CD4-positive, alpha-beta T cell treated with Interleukin-10 for 1 hour (primary cell): Measurements from ENCODE around the gene OSBPL2.

Source experiments
- DNase-seq: peaks from one replicate; pipeline ENCODE4 v3.0.0-alpha.2; 2020

Gene OSBPL2

DNA sequence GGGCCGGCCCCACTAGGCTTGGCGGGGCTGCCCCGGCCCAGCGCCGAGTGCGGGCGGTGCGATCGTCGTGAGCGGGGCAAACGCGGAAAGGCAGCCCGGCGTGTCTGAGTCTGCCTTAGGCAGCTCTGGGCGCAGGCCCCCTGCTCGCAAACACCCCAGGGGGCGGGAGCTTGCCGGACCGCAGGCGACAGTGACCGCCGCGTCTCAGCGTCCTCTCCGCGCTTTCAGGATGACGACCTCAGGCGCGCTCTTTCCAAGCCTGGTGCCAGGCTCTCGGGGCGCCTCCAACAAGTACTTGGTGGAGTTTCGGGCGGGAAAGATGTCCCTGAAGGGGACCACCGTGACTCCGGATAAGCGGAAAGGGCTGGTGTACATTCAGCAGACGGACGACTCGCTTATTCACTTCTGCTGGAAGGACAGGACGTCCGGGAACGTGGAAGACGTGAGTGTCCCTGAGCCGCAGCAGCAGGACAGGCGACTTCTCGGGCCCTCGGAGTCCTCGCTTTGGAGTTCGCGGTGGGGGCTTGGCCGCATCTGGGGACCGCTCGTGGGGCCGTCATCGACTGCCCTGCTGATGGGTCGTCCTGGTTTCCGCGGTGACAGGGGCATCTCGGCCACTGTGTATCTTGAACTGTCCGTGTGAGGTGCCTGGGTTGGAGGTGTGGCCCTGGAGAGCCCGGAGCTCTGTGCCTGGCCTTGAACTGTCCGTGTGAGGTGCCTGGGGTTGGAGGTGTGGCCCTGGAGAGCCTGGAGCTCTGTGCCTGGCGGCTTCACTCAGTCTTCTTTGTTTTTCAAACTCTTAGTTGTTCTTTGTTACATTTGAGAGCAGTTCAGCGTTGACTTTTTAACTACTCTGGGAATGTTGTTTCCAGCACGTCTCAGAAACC, 65.3 kb downstream of the OSBPL2 start:
- DNase-seq, result no peak

DNA sequence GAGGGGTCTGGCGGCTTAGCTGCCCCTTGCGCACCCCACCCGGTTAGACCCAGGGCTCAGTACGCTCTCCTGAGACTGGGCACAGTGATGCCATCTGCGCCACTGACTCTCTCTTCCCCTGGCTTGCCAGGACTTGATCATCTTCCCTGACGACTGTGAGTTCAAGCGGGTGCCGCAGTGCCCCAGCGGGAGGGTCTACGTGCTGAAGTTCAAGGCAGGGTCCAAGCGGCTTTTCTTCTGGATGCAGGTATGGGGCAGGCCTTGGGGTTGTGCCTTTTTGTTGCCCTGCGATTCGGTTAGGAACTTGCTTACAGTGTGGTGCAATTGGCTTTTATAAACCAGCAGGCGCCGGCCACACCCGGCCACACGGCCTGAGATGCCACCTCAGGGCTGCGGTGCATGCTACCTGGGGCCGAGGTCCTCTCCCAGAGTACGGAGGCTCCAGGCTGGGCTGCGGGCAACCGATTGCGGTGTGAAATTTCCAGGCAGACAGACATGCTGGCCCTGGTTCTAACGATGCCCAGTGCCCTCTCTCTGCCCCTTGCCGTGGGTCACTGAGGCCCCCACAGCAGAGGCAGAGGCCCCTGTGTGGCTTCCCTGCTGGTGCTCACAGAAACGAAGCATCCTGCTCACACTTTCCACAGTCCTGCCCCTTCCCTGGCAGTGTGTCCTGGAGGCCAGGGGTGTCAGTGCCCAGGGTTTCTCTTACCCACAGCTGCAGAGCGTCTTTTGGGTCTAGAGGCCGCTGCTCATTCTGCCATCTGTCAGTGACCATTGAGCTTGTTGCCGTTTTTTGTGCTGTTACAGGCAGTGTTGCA, 66.2 kb downstream of the OSBPL2 start:
- no peak for DNase-seq

DNA sequence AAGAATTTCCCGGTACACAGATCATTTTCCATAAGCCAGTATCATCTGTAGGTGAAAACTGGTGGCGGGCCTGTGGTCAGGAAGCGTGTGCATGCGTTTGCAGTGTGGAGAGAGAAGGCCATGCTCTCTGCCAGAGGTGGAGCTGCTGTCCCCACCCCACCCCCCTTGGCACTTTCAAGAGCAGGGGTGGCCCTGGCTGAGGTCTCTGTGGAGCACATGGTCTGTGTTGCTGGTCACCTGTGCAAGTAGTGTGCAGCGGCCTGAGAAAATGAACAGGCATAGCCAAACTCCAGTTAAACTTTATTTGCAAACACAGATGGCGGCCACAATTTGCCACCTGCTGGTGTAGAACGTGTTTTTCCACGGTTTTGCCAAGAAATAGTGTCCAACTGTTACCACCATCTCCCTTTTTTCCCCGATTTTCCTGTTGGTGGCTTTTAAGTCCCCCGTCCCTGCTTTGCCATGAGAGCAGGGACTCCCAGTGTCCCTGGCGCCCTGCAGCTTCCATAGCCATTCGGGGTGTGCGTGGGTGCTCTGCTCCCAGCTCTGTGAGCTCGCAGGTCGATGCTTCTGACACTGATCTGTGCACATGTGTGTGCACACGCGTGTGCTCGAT, 66.9 kb downstream of the OSBPL2 start:
- DNase-seq, result no peak

DNA sequence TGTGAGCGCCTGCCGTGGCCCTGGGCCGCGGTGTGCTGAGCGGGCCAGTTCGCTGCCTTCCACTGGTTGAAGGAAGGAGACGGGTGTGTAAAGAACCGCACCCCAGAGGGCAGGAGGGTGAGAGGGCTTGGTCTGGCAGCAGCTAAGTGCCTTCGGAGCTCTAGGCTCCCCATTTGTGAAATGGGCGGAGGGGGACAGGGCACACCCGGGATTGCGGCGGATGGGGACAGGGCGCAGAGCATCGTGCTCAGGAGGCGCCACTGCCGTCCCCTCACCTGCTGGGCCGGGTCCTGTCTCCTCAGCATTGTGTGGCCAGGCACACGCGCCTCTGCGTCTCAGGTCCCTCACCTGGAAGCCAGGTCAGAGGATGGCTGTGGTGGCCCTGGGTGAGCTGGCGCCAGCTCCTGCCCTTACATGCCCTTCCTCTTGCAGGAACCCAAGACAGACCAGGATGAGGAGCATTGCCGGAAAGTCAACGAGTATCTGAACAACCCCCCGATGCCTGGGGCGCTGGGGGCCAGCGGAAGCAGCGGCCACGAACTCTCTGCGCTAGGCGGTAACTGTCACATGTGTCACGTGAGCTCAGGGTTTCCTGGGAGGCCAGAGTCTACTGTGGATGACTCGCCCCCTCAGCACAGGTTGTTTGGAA, 67.6 kb downstream of the OSBPL2 start:
- DNase-seq, result no peak

DNA sequence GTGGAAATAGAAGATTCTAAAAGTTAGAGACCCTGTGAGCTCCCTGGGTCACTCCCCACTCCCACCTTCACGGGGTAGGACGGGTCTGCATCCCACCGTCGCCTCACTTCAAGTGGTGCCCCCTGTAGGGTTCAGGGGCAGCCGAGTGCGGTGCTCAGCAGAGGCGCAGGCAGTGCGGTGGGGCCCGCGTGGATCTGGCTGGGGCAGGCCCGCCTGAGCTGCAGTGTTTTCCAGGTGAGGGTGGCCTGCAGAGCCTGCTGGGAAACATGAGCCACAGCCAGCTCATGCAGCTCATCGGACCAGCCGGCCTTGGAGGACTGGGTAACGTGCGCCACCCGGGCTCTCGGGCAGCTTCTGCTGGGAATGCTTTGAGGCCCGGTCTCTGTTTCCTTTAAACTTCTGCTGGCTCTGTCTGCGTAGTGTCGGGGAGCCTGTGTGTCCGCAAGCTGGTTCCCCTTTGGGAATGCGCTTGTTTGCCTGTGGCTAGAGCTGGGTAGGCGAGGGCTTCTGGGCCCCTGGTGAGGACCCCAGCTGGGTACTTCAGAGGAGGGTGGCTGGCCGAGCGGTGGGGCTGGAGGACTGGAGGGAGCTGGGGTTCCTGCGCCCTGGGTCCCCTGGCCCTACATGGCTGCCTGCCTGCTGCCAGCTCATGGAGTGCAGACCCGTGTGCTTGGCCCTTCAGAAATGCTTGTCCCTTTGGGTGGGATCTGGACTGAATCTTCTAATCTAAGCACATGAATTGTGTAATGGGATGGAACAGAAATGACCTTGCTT, 68.3 kb downstream of the OSBPL2 start:
- DNase-seq, result no peak

DNA sequence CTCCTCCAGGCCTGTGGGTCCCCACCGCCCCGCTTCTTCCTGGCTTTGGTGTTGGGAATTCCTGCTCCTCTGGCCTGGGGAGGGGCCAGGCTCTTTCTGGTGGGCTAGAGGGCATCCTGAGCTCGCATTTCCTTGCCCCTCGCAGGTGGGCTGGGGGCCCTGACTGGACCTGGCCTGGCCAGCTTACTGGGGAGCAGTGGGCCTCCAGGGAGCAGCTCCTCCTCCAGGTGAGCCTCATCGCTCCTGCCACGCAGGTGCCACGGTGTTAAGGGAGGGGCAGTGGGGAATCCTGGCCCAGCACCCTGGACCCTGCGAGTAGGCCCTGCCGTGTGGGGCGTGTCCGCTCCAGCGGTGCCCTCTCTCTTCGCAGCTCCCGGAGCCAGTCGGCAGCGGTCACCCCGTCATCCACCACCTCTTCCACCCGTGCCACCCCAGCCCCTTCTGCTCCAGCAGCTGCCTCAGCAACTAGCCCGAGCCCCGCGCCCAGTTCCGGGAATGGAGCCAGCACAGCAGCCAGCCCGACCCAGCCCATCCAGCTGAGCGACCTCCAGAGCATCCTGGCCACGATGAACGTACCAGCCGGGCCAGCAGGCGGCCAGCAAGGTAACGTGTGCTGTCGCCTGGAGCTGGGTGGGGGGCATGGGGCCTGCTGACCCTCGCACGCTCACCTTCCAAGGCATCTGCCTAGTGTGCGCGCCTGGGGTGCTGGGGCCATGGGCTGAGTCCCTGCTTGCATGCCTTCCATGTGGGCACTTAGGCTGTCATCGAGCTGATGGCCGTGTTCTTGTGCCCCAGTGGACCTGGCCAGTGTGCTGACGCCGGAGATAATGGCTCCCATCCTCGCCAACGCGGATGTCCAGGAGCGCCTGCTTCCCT, 69.1 kb downstream of the OSBPL2 start:
- DNase-seq, result no peak

DNA sequence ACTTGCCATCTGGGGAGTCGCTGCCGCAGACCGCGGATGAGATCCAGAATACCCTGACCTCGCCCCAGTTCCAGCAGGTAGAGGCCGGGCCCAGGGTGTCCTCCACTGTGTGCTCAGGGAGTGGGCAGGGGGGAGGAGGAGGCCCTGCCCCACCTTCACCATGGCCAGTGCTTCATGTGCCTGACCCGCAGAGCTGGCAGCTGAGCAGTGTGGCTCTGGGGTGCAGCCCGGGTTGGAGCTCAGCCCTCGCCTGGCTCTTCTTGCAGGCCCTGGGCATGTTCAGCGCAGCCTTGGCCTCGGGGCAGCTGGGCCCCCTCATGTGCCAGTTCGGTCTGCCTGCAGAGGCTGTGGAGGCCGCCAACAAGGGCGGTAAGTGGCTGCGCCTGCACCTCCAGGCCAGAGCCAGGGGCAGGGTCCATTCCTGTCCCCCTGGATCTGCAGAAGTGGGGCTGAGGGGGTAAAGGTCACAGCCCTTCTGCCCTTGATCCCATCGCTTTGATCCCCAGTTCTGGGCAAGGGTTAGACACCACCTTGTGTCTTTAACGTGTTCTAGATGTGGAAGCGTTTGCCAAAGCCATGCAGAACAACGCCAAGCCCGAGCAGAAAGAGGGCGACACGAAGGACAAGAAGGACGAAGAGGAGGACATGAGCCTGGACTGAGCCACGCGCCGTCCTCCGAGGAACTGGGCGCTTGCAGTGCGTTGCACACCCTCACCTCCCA, 69.9 kb downstream of the OSBPL2 start:
- DNase-seq, result no peak

DNA sequence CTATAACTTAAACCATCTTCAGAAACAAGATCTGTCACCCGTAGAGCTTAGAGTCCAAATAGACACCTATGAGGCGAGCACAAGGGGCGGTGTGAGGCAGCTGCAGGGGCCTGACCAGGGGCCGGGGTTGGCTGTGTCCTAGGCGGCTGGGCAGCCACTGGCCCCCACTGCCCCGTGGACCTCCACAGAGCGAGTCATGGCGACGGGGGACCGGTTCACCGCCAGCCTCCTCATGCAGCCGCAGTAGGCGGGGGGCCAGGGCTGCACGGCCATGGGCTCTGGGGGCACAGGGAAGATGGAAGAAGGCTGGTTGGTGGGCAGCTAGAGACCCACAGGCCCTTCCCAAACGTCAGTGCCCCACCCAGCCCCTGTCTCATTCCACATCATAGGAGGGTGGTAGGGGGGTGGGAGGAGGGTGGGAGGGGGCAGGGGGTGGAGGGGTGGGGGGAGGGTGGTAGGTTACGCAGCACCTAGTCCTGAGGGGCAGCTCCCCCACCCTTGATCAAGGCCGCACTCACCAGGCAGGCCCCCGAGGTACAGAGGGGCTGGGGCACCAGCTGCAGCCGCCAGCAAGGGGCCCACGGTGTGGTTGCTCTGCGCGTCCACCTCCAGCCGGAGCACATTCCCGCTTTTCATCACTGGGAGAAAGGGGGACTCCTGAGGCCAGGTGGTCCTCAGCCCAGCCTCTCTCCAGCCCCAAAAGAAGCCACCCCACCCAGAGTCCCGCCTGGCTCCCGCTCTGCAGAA, 71.0 kb downstream of the OSBPL2 start:
- no peak for DNase-seq

DNA sequence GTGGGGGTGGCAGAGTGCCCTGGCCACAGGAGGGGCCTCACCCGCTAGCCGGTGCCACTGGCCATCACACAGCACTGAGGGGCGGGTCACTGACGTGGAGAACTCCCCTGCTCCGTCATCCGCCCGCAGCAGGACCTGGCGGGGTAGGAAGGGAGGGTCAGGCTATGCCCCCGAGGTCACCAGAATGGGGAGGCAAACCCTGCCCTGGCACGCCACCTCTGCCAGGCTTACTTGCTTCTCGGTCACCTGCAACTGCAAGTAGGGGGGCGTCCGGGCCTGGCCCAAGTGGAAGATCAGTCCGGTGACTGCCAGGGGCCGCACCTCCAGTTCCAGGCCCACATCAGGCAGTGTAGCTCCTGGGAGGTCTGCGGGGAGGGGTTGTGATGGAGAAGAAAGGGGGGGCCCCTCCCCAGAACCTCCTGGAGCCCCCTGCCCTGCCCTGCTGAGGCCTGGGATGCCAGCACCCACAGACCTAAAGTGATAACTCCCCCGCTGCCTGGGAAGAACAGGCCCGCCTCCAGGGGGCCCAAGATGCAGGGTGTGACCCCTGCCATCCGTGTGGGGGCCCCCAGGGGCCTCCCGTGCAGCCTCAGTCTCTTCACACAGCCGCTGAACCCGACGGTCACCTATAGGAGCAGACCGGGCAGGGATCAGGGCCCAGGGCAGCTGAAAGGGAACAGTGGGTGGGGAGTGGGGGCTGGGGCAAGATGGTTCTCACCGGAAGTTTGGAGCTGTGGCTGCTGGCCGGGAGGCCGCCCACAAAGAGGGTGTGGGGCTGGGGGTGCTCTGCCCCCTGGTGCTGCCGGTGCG, 71.8 kb downstream of the OSBPL2 start:
- no peak for DNase-seq

DNA sequence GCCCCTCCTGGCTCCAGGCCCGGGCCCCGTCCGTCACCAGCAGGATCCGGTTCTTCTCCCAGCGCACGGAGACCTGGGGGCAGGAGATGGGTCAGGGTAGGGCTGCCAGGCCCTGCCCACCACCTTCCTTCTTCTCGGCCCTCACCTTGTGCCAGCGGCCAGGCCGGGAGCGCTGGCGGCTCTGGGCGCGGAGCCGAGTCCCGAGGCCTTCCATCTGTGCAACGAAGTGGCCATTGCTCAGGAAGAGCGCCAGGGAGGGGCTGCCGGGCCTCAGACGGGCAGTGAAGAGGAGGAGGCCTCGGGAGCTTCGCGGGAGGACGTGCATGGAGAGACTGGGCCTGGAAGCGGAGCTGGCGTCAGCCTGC, 72.4 kb downstream of the OSBPL2 start:
- no peak for DNase-seq

DNA sequence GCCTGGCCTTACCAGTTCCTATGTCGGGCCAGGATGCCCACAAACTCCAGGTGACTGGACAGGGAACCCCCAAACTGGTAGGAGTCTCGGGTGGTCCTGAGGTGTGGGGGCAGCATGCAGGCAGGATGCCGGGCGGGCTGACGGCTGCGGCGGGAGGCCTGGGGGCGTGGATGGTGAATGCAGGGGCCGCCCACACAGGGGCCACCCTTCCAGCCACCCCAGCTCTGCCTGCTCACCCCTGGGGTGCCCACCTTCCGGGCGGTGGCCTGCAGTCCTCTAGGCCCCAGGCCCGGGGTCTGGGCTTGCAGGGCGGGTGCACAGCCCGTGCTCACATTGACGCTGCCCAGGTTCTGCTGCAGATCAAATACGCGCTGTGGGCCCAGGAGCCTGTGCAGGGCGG, 72.8 kb downstream of the OSBPL2 start:
- no peak for DNase-seq

DNA sequence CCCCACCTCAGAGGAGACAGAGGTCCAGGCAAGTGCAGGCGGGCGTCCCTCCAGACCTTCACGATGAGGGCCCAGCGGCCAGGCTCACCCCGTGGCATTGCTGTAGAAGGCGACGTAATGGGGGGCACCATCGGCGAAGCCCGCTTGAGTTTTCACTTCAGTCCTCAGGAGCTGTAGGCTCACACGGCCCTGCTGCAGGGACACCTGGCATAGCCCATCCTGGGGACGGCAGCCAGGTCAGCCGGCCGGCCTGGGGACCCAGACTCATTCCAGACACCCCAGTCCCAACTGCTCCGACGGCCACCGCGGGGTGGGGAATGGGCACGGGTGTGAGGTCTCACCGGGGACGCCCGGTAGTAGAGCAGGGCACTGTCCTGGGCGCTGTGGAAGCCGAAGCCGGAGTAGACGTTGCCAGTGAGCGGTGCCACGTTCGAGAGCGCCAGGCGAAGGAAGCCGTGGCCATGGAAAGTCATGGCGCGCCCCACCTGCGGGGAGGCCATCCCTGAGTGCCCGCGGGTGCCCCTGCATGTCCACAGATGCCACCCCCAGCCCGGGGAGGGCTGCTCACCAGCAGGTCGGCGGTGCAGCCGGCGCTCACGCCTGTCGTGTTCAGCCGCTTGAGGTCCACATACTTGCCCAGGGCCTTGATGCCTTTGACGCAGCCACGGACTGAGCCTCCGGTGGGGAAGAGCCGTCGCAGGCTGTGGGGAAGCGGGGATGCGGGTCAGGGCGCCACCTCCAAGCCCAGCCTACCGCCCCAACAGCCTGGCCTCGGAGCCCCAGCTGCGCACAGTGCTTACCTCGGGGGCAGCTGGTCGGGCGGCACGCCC, 73.7 kb downstream of the OSBPL2 start:
- no peak for DNase-seq

DNA sequence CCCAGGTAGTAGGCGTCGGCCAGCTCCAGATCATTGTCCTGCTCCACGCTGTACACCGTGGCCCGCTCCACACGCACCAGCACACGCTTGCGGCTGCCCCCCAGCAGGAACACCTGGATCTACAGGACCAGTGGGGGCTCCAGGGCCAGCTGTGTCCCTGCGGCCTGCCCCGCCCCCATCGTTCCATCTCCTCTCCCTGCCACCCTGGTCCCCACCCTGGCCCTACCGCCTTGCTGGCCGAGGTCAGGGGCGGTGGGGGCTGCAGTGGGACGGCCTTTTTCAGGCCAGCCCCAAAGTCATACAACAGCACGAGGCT, 74.3 kb downstream of the OSBPL2 start:
- no peak for DNase-seq

DNA sequence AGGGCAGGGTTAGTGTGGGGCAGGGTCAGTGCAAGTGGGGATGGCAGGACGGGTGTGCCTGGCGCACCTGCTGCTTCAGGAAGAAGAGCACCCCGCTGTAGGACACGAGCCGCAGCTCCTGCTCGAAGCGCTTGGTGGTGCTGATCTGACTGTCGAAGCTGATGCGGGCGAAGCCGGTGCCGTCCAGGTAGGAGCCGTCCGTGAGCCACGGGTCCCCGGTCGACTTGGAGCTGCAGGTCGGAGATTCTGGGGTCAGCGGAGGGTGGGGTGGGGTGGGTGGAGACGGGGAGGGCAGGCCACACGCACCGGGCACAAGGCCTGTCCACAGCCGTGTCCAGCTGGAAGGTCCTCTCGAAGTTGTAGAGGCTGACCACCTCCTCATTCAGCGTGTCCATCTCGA, 74.7 kb downstream of the OSBPL2 start:
- DNase-seq, result no peak

DNA sequence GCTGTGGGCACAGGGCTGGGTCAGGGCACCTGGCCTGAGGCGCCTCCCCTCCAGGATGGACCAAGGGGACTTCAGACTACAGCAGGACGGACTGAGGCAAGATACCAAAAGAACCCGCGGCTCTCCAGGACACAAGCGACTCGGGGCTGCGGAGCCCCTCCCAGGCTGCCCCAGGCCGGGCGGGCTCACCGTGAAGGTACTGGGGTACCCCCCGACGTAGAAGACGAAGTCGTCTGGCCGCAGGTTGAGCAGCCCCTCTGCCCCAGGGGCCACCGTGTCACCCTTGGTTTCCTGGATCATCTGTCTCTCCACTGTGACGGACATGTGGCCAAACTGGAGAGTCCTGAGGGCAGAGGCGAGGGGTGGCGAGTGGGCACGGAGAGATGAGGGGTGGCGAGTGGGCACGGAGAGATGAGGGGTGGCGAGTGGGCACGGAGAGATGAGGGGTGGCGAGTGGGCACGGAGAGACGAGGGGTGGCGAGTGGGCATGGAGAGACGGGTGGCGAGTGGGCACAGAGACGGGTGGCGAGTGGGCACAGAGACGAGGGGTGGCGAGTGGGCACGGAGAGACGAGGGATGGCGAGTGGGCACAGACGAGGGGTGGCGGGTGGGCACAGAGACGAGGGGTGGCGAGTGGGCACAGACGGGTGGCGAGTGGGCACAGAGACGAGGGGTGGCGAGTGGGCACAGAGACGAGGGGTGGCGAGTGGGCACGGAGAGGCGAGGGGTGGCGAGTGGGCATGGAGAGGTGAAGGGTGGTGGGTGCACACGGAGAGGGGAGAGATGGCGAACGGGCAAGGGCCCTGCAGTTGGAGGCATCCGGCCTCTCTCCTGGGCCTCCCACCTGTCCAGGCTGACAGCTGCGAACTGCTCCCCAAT, 75.4 kb downstream of the OSBPL2 start:
- no peak for DNase-seq

DNA sequence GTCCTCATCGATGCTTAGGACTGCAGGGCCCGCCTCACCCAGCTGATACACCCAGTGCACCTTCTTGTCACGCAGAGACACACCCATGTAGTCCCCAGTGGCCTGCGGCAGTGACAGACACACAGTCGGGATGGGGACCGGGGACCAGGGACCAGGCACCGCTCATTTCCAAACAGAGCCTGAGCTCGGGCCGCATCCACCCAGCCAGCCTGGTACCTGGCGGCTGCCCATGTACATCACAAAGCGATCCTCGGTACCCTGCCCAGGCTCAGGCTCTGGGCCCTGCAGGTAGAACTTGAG, 76.0 kb downstream of the OSBPL2 start:
- DNase-seq, result no peak

DNA sequence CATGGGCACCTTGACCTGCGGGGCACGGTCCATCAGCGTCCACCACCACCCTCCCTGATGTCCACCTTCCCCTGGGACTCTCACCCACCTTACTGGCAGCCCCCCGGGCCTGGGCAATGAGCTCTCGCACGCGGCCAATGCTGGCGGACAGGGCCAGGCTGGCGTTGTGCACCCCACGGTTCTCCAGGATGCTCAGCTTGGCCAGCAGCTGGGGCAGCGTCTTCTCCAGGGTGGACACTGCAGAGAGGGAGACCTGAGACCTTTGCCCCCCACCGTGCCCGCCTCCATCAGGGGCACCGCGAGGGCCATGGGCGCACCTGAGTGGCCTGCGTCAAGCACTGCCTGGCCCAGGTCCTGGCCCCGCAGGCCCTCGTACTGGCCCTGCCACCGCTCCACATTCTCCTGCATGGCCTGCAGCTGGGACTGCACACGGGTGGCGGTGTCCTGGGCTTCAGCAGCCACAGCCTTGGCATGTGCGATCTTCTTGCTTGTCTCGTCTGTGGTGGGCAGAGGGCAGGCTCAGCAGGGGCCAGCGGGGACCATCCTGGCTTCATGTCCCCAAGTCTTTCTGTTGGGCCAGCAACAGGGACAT, 76.5 kb downstream of the OSBPL2 start:
- DNase-seq, result no peak
